GM12874 (cell line): ENCODE measurements around the gene SSC5D.

Experiments
- TF ChIP-seq, protein P1 (sequence below): IDR thresholded peaks from 2 replicates; pipeline ENCODE4 v1.5.1; 2011; ENCODE audit warnings: low read depth, mild to moderate bottlenecking, control low read depth, low read length, moderate library complexity; ENCODE audit not compliant: insufficient read depth

The SSC5D gene

GRCh38 chr19:55487924-55488687 is at the start of gene SSC5D:
TSS of gene SSC5D (plus strand) at chr19:55488436. CDS start at chr19:55488590, 154 bp downstream.
- TF ChIP-seq, protein P1, sequence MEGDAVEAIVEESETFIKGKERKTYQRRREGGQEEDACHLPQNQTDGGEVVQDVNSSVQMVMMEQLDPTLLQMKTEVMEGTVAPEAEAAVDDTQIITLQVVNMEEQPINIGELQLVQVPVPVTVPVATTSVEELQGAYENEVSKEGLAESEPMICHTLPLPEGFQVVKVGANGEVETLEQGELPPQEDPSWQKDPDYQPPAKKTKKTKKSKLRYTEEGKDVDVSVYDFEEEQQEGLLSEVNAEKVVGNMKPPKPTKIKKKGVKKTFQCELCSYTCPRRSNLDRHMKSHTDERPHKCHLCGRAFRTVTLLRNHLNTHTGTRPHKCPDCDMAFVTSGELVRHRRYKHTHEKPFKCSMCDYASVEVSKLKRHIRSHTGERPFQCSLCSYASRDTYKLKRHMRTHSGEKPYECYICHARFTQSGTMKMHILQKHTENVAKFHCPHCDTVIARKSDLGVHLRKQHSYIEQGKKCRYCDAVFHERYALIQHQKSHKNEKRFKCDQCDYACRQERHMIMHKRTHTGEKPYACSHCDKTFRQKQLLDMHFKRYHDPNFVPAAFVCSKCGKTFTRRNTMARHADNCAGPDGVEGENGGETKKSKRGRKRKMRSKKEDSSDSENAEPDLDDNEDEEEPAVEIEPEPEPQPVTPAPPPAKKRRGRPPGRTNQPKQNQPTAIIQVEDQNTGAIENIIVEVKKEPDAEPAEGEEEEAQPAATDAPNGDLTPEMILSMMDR, result no peak

DNA sequence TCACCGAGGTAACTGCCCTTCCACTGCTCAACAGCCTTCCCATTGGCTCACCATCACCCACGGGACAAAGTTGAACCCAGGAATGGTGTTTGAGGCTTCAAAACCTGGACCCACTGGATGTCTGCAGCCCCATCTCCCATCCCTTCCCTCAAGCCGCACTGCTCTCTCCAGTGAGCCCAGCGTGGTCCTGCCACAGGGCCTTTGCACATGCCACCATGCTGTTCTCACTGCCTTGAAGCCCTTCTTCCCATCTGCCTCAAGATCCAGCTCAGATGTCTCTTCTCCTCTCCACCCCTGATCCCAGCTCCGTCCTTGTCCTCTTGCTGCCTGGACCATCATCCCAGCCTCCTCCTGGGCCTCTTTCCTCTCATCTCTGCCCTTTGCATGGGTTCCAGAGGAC is 49.2 kb upstream of the SSC5D start:
- TF ChIP-seq, protein P1, result no peak

GRCh38 chr19:55440411-55441105 is 47.7 kb upstream of the SSC5D start:
- TF ChIP-seq, protein P1, result no peak

DNA sequence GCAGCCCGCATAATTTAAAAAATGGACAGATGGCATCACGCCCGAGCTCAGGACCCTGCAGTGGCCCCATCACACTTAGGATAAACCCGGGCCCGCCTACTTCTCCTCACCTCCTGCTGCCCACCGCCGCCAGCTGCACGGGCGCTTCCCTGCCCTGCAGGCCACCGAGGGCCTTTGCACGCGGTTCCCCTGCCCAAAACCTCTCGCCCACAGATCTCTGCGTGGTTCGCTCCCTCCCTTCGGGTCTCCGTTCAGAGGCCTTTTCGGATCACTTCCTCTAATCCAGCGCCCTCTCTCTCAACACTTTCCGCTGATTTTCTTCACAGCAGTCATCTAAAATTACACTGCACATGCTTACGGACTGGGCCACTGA is 46.9 kb upstream of the SSC5D start:
- TF ChIP-seq, protein P1, result no peak

DNA sequence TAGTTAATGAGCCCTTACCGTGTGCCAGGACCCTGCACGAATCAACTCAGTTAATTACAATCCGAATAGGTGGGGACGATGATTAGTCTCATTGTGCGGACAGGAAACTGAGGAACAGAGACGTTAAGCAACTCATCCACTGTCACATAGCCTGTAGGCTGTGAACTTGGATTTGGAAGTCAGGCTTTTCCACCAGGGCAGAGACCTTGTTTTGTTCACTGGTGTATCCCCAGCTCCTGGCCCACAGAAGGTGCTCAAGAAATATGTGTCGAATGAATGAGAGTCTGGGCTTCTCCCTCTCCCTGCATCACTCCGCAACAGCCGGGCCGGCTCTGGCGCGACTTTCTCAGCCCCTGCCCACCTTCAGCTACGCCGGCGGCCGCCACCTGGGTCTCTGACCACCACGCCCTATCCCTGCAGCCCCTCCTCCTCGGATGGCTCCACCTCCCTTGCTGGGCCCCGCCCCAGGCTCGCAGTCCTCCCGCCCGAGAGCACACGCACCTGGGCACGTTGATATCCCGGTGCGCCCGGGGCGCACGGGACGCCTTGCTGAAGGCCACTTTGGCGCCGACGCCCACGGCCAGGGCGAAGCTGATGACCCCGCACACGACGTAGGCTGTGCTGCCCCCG is 46.4 kb upstream of the SSC5D start:
- TF ChIP-seq, protein P1, result no peak

DNA sequence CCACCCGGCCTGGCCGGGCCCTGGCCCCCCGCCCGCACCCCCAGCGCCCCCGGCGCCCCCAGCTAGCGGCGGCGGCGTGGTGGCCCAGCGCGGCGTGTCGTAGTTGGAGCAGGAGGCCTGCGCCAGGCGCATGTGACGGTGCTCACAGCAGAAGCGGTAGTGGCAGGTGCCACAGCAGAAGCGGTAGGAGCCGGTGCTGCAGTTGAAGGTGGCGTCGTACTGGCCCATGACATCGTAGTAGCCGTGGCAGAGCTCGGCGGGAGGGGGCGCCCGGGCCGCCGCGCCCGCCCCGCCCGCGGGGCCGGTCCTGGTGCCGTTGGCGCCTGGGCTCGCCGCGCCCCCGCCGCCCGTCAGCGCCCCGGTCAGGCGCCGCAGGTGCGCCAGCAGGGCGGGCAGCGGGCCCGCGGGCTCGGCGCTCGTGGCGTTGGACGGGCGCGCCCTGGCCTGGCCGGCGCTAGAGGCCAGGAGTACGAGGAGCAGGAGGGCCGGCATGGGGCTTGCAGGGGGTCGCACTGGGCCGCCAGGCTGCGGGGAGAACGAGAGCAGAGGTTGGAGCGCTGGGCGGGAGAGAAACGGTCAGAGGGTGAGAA is 45.8 kb upstream of the SSC5D start:
- TF ChIP-seq, protein P1, result no peak
